Neural crest cell (in vitro differentiated cells): ENCODE results near the gene DDN. TPM values are rescaled to one million over a fixed set of nuclear protein-coding genes. Genes with fewer than 3 reads are reported as not detected.
A peak's percentile ranks its signal among the peaks of the same experiment; 100 is the strongest.

Experiments
- DNase-seq: peaks from one replicate; pipeline ENCODE4 v3.0.0; 2021; ENCODE audit warnings: low read depth, mixed read lengths, low spot score
- H3K27ac Mint-ChIP-seq: one replicate; pipeline ENCODE4 v1.8.0; 2021; ENCODE audit warnings: mild to moderate bottlenecking, mixed read lengths; ENCODE audit not compliant: unreplicated experiment
- H3K27me3 Mint-ChIP-seq: 2 replicates; pipeline ENCODE4 v1.8.0; 2021; ENCODE audit warnings: low read depth, mild to moderate bottlenecking, mixed read lengths
- H3K36me3 Mint-ChIP-seq: 2 replicates; pipeline ENCODE4 v1.8.0; 2021; ENCODE audit warnings: low read depth, mild to moderate bottlenecking, mixed read lengths
- H3K4me1 Mint-ChIP-seq: 2 replicates; pipeline ENCODE4 v1.8.0; 2021; ENCODE audit warnings: mixed read lengths
- H3K4me3 Mint-ChIP-seq: one replicate; pipeline ENCODE4 v1.8.0; 2021; ENCODE audit warnings: mild to moderate bottlenecking, mixed read lengths
- H3K9me3 Mint-ChIP-seq: 2 replicates; pipeline ENCODE4 v1.8.0; 2021; ENCODE audit warnings: mixed read lengths
- long read RNA-seq: library from polyadenylated mRNA; unstranded; transcript quantifications from one replicate; pipeline ENCODE4 v2.0.0, GENCODE V29; 2020
- total RNA-seq: library from RNA; stranded (reverse); gene quantifications from 2 replicates; pipeline ENCODE4 v1.2.1, GENCODE V29; 2021
- TF ChIP-seq, protein P1 (sequence below): fragments of 200-600 bp; sonication (generic); conservative IDR thresholded peaks from 2 replicates; pipeline ENCODE4 v1.5.0; 2021; ENCODE audit warnings: antibody characterized with exemption, mild to moderate bottlenecking

DDN gene
- 0.51 and 0.64 TPM in 2 replicates for total RNA-seq
- long read RNA-seq = 0 reads

DNA sequence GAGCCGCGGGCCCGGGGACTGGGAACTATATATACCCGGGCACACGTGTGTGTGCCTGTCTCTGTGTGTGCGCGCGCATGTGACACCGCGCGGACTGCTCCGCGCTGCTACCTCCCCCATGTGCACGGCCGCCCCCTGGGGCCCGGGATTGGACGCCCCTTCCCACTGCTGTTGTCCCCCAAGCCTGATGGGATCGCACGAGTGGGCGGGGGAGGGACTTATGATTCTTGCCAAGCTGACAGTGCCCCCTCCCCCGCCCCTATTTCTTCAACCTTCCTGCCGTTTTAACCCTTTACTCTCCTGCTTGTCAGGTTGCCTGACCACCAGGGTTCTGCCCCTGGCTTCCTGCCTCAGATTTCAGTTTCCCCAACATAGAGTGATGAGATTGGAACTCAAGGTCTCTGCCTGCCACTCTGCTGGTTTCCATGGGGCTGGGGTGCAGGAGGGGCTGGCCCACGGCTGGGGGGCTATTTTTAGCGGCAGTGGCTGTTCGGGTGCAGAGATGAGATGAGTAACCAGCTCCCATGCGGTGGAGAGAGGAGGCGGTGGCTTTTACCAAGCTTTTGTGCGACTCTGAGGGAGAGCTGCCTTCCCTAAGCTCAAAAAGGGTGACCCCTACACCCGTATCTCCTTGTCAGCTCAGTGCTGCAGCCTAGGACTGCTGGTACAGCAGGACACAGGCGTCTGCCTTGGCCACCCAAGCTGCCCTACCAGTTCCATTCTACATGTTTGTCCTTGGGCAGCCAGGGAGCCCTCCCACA lies at the start of gene DDN:
Gene DDN, minus strand, starts transcription at position 5 of the 761 bp plus-strand sequence. CDS start 88 bp downstream, outside the sequence.
- TF ChIP-seq, protein P1, sequence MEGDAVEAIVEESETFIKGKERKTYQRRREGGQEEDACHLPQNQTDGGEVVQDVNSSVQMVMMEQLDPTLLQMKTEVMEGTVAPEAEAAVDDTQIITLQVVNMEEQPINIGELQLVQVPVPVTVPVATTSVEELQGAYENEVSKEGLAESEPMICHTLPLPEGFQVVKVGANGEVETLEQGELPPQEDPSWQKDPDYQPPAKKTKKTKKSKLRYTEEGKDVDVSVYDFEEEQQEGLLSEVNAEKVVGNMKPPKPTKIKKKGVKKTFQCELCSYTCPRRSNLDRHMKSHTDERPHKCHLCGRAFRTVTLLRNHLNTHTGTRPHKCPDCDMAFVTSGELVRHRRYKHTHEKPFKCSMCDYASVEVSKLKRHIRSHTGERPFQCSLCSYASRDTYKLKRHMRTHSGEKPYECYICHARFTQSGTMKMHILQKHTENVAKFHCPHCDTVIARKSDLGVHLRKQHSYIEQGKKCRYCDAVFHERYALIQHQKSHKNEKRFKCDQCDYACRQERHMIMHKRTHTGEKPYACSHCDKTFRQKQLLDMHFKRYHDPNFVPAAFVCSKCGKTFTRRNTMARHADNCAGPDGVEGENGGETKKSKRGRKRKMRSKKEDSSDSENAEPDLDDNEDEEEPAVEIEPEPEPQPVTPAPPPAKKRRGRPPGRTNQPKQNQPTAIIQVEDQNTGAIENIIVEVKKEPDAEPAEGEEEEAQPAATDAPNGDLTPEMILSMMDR = peak; percentile 18
- DNase-seq = no peak
- Mint-ChIP-seq H3K9me3 (no peaks in the 10 kb centered on the region), H3K4me3 (peak within 1 kb of the TSS; percentile 77), H3K4me1 (peaks cover 23% of the 10 kb centered on the region), H3K27ac (no peak within 1 kb of the TSS), H3K27me3 (peaks cover 70% of the 10 kb centered on the region), H3K36me3 (peaks cover 16% of the 10 kb centered on the region)

- no peaks in the 10 kb centered on the region for H3K27me3 Mint-ChIP-seq
- no peaks in the 10 kb centered on the region for H3K9me3 Mint-ChIP-seq
- no peak overlapping the region for H3K27ac Mint-ChIP-seq
- no peaks in the 10 kb centered on the region for H3K4me1 Mint-ChIP-seq
- H3K36me3 Mint-ChIP-seq = peaks cover 18% of the 10 kb centered on the region
- no peak for DNase-seq
- no peak overlapping the region for H3K4me3 Mint-ChIP-seq
- TF ChIP-seq, protein P1 = no peak
Observed at GRCh38 chr12:49048953-49049352, 49.8 kb upstream of the DDN start.

DNA sequence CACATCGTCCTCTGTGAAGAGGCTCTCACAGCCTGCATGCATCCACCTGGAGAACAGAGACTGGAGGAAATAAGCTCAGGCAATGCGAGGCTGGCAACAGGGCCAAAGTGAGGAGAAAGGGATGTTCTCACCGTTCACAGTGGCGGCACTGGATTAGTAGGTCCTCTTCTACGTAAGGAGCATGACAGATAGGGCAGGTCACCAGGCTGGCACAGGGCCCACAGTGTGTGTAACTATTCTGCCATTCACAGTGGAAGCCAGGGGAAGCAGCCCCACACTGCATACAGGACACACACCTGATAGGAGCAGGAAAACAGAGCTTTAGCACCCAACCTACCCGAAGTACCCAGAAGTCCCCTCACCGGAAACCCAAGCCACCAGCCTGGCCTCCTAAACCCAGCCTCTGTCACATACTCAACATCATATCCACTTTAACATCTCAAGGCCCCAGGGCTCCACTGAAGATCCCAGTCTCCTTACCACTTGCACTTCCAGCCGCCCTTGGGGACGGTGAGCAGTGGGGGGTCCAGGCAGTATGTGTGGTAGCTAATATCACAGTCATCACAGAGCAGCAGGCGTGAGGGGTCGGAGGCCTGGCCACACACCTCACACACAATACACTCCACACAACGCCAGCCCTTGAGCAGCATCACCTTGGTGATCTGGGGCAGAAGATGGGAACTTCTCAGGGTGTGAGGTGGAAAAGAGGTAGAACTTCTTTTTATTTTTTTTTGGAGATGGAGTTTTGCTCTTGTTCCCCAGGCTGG lies 47.1 kb upstream of the DDN start:
- DNase-seq = no peak
- H3K36me3 Mint-ChIP-seq = peaks cover 21% of the 10 kb centered on the region

DNA sequence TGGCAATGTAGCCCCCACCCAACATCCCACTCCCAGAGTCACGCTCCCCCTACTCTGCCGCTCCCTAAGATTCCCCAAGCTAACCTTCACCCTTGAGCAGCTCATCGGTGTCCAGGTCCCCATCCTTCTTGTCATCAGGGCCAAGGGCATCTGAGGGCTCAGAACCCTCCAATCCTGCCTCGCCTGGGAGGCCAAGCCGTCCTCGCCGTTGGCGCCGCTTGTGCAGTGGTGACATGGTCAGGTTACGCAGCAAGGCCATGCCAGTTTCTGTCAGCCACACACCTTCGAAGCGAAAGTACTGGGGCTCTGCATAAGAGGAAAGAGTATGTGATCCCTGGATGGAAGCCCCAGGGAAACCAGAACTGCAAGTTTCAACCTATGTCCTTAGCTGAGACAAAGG lies 45.5 kb upstream of the DDN start:
- Mint-ChIP-seq H3K4me1 (no peaks in the 10 kb centered on the region), H3K9me3 (no peaks in the 10 kb centered on the region), H3K4me3 (no peak overlapping the region), H3K27me3 (no peaks in the 10 kb centered on the region), H3K27ac (no peak overlapping the region), H3K36me3 (peaks cover 21% of the 10 kb centered on the region)
- TF ChIP-seq, protein P1 = no peak
- no peak for DNase-seq

More for the DNA sequence above, 47.1 kb upstream of the DDN start:
- Mint-ChIP-seq H3K4me1 (no peaks in the 10 kb centered on the region), H3K4me3 (no peak overlapping the region), H3K9me3 (no peaks in the 10 kb centered on the region), H3K27ac (peak overlapping the region; percentile 43), H3K27me3 (no peaks in the 10 kb centered on the region)
- TF ChIP-seq, protein P1 = no peak

DNA sequence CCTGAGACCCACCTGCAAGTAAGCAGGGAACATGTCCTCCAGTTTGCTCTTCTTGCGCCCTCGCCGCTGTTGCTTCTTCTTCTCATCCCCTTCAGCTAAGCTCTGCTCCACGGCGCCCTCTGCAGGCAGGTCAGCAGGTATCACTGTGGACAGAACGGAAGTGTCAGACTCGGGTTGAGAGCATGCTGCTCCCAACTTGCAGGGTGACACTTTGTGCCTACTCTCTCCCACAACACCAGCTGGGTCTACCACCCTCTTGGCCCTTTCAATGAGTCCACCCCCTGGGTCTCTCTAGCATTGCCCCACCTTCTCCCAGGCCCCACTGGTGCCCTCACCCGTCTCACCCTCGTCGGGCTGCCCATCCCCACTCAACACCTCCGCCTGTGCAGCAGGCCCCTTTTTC lies 44.7 kb upstream of the DDN start:
- H3K27me3 Mint-ChIP-seq = no peaks in the 10 kb centered on the region
- peaks cover 21% of the 10 kb centered on the region for H3K36me3 Mint-ChIP-seq
- H3K27ac Mint-ChIP-seq = no peak overlapping the region
- no peak overlapping the region for H3K4me3 Mint-ChIP-seq
- DNase-seq = peak; percentile 71
- H3K9me3 Mint-ChIP-seq = no peaks in the 10 kb centered on the region
- TF ChIP-seq, protein P1 = peak; percentile 64
- no peaks in the 10 kb centered on the region for H3K4me1 Mint-ChIP-seq
